ENCODE data around the gene ANKS3. TPM values are rescaled to one million over a fixed set of nuclear protein-coding genes. Genes with fewer than 3 reads are reported as not detected.

The ANKS3 gene
- total RNA-seq, 2 donors from 2014 or later: 18.0 to 20.6 TPM

DNA sequence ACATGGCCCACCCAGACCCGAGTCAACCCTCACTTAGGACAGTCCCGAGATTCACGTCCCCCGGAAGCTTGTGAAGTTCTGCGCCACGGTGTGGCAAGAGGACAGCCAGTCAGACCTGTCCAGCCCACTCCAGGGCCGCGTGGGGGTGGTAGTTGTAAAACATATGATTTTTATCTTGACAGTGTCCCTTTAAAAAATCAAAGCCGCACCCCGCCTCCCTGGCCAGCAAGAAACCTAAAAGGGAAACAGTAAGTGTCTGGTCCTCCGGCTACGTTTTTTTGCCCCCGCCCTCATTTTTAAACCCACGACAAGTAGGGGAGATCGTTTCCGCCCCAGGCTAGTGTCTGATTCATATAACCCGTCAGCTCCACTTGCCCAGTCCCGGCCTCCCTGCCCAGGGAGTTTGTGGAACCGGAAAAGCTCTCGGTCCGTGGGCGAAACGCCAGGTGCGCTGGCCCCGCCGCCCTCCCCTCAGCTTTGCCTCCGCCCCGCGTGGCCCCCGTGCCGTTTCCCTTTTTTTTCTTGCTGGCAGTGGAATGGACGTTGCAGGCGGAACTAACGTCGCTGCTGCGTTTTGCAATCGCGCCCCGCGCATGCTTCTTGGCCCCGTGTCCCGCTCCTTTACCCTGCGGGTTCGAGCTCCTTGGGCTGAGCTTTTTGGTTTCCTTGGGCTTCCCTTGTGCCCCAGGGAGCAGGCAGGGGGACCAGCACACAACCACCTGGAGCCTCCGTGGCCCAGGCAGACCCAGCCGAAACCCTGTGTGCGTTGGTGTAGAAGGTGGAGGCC, 54.0 kb downstream of the ANKS3 start:
- ATAC-seq (replicated peaks in 1 of 2) (no peak), DNase-seq (no peak)
- no peaks in the 10 kb centered on the region for H3K27me3 Mint-ChIP-seq (ENCODE audit: low read depth)
- peaks cover 5 to 7% of the 10 kb centered on the region in 2 donors for H3K36me3 Mint-ChIP-seq (ENCODE audit: insufficient read depth in 2 of 2)
- H3K4me1 Mint-ChIP-seq (ENCODE audit: low read depth): peaks cover 40% of the 10 kb centered on the region
- H3K4me3 Mint-ChIP-seq: peak overlapping the region in 1 of 2 donors; percentile 29
- no peak overlapping the region for H3K27ac Mint-ChIP-seq
- no peaks in the 10 kb centered on the region for H3K9me3 Mint-ChIP-seq

GRCh38 chr16:4679156-4679849, 54.8 kb downstream of the ANKS3 start:
- Mint-ChIP-seq H3K27ac (no peak overlapping the region), H3K27me3 (ENCODE audit: low read depth) (no peaks in the 10 kb centered on the region), H3K9me3 (no peaks in the 10 kb centered on the region), H3K4me3 (no peak overlapping the region), H3K36me3 (ENCODE audit: insufficient read depth in 2 of 2) (peaks cover 5 to 7% of the 10 kb centered on the region in 2 donors), H3K4me1 (ENCODE audit: low read depth) (peaks cover 41% of the 10 kb centered on the region)
- DNase-seq (no peak), ATAC-seq (replicated peaks in 1 of 2) (no peak)

DNA sequence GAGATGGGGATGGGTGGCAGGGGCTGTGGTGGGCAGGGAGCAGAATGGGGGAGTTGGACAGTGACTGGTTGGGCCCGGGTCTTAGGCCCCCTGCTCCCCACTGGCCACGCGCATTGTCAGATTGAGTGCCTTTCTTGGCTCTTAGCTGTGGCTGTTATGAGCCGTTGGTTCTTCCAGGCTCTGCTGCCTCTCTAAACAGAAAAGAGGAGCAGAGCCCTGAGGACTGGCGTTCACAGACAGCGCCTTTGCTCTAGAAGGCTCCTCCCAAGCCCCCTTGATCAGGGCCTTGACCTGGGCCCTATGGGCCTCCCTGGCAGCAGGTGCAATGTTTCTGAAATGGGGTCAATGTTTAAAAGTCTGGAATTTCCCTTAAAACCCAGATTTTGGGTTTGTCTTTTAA, 55.5 kb downstream of the ANKS3 start:
- Mint-ChIP-seq H3K4me1 (ENCODE audit: low read depth) (peaks cover 41% of the 10 kb centered on the region), H3K27ac (peak overlapping the region; percentile 20), H3K9me3 (no peaks in the 10 kb centered on the region), H3K4me3 (no peak overlapping the region), H3K27me3 (ENCODE audit: low read depth) (no peaks in the 10 kb centered on the region), H3K36me3 (ENCODE audit: insufficient read depth in 2 of 2) (peaks cover 5 to 8% of the 10 kb centered on the region in 2 donors)
- ATAC-seq (replicated peaks in 1 of 2) (no peak), DNase-seq (no peak)

DNA sequence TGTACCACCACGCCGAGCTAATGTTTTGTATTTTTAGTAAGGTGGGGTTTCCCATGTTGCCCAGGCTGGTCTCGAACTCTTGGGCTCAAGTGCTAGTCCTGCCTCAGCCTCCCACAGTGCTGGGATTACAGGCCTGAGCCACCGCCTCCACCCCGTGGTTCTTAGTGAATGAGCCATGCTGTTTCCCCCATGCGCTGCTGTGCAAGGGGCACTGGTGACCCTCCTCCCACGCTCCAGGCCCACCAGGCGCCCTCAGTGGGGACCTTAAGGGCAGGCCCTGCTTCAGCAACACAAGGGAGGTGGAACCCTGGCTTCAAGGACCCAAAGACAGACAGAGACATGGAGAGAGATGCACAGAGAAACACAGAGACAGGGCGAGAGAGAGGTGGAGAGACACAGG, 56.1 kb downstream of the ANKS3 start:
- Mint-ChIP-seq H3K36me3 (ENCODE audit: insufficient read depth in 2 of 2) (peaks cover 5 to 10% of the 10 kb centered on the region in 2 donors), H3K9me3 (no peaks in the 10 kb centered on the region), H3K27ac (peak overlapping the region; percentile 20), H3K4me1 (ENCODE audit: low read depth) (peaks cover 36% of the 10 kb centered on the region), H3K27me3 (ENCODE audit: low read depth) (no peaks in the 10 kb centered on the region), H3K4me3 (no peak overlapping the region)
- ATAC-seq (replicated peaks in 1 of 2): no peak
- no peak for DNase-seq

- peaks cover 35% of the 10 kb centered on the region for H3K4me1 Mint-ChIP-seq (ENCODE audit: low read depth)
- DNase-seq: no peak
- H3K27ac Mint-ChIP-seq: no peak overlapping the region
- H3K36me3 Mint-ChIP-seq (ENCODE audit: insufficient read depth in 2 of 2): peaks cover 5 to 9% of the 10 kb centered on the region in 2 donors
- H3K4me3 Mint-ChIP-seq: peak overlapping the region; percentile 82 to 86
- no peaks in the 10 kb centered on the region for H3K9me3 Mint-ChIP-seq
- no peak for ATAC-seq (replicated peaks in 1 of 2)
- no peaks in the 10 kb centered on the region for H3K27me3 Mint-ChIP-seq (ENCODE audit: low read depth)
Measured at GRCh38 chr16:4677390-4677789, 56.7 kb downstream of the ANKS3 start.

DNA sequence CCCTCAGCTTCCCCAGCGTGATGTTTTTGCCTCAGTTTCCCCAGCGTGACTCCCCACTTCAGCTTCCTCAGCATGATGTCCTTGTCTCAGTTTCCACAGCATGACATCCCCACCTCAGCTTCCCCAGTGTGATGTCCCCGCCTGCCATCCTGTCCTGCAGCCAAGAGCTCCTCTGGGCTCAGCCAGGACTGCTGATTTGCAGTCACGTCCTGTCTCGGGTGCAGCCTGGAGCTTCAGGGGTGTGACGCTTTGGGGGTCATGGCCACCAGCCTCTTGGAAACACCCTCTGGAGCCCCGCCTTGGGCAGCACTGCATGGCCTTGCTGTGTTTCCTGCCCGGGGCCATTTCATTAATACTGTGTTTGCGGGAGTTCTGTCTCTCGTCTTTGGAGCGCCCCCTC, 57.2 kb downstream of the ANKS3 start:
- Mint-ChIP-seq H3K9me3 (no peaks in the 10 kb centered on the region), H3K4me3 (peak overlapping the region; percentile 82 to 86), H3K4me1 (ENCODE audit: low read depth) (peaks cover 35% of the 10 kb centered on the region), H3K27me3 (ENCODE audit: low read depth) (no peaks in the 10 kb centered on the region), H3K27ac (peak overlapping the region; percentile 94), H3K36me3 (ENCODE audit: insufficient read depth in 2 of 2) (peaks cover 5 to 9% of the 10 kb centered on the region in 2 donors)
- ATAC-seq (replicated peaks in 1 of 2): peak; percentile 7
- no peak for DNase-seq

DNA sequence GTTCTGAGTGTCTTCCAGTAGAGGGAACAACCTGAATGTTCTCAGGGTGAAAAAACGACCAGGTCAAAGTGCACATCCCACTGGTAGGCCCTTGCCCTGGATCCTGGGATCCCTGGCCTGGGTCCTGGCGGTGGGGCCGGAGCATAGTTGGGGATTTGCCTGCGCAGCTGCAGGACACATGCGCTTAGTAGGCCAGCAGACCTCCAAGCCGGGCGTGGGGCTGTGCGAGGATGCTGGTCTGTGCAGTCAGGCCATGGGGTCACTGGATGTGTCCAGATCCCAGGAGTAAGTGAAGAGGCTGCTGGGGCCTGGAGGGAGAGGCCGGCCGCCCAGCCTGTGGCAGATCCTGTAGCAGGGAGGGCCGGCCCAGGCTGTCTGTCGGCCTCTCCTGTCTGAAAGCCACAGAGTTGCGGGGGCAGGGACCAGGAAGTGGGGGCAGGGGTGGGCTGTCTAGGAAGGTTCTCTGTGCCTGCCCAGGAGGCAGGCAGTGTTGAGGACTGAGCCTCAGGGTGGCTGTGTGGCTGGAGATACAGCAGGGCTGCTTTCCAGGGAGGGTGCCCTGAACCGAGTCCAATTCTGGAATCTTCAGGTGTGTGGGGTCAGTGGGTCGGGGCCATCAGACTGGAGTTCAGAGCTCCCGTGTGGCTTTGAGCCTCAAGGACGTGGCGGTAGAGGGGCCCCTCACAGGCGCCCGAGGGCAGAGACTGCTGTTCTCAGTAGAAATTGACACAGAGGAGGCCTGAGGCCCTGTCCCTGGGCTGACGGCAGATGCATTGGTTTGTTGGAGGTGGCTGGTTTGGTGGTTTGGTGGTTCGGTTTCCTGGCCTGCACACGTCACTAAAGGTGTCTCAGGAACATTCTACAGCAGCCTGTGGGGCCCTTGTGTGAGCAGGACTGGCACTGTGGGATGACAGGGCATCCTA, 57.9 kb downstream of the ANKS3 start:
- Mint-ChIP-seq H3K27me3 (ENCODE audit: low read depth) (no peaks in the 10 kb centered on the region), H3K4me1 (ENCODE audit: low read depth) (peaks cover 35% of the 10 kb centered on the region), H3K9me3 (no peaks in the 10 kb centered on the region), H3K27ac (peak overlapping the region; percentile 94), H3K36me3 (ENCODE audit: insufficient read depth in 2 of 2) (peaks cover 2 to 9% of the 10 kb centered on the region in 2 donors), H3K4me3 (peak overlapping the region; percentile 82 to 86)
- ATAC-seq (replicated peaks in 1 of 2) (peak; percentile 93 to 96), DNase-seq (peak; percentile 82 to 84)

GRCh38 chr16:4674926-4675530, 59.0 kb downstream of the ANKS3 start:
- Mint-ChIP-seq H3K36me3 (ENCODE audit: insufficient read depth in 2 of 2) (peaks cover 2 to 7% of the 10 kb centered on the region in 2 donors), H3K4me3 (peak overlapping the region; percentile 82 to 86), H3K27ac (peak overlapping the region; percentile 94), H3K4me1 (ENCODE audit: low read depth) (peaks cover 35% of the 10 kb centered on the region), H3K9me3 (no peaks in the 10 kb centered on the region), H3K27me3 (ENCODE audit: low read depth) (no peaks in the 10 kb centered on the region)
- no peak for ATAC-seq (replicated peaks in 1 of 2)
- DNase-seq: no peak

DNA sequence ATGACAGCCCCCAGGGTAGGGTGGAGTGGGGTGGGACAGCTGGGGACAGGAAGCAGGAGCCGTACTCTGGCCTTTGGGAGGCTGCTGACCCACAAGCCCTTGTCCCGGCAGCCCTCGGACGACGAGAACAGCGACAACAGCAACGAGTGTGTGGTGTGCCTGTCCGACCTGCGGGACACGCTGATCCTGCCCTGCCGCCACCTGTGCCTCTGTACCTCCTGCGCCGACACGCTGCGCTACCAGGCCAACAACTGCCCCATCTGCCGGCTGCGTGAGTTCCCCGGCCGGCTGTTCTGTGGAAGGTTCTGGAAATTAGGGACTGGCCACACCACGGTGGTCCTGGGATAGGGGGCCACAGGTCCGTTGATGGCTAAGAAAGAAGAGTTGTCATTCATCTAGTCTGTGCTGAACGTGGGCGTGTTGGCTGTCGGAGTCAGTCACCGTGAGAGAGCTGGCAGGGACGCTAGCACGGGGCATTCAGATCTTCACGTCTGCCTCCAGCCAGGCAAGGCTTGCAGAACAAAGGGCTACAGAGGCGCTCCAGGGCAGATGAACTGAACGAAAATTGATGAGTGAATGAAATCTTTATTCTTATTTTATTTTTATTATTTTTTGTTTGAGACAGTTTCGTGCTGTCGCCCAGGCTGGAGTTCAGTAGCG, 60.6 kb downstream of the ANKS3 start:
- no peak overlapping the region for H3K27ac Mint-ChIP-seq
- no peak for DNase-seq
- H3K36me3 Mint-ChIP-seq (ENCODE audit: insufficient read depth in 2 of 2): peaks cover 2 to 10% of the 10 kb centered on the region in 2 donors
- no peak overlapping the region for H3K4me3 Mint-ChIP-seq
- ATAC-seq (replicated peaks in 1 of 2): no peak
- peaks cover 35% of the 10 kb centered on the region for H3K4me1 Mint-ChIP-seq (ENCODE audit: low read depth)
- H3K9me3 Mint-ChIP-seq: no peaks in the 10 kb centered on the region
- H3K27me3 Mint-ChIP-seq (ENCODE audit: low read depth): no peaks in the 10 kb centered on the region

DNA sequence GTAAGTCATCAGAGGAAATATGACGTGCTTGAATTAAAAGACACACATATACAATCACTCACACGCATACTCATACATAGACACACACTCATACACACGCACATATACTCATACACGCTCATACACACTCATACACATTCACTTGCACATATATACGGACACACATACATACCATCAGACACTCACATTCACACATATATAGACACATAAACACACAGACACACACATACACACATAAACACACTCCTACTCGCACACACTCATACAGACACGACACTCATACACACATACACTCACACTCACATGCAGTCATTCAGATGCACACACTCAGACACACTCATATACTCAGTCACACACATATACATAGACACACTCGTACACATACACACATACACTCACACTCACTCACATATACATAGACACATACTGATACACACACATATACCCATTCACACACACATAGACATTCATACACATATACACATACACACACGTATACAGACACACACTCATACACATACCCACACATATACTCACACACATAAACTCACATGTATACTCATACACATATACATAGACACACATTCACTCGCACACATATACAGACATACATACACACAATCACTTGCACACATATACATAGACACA, 65.6 kb downstream of the ANKS3 start:
- Mint-ChIP-seq H3K27ac (no peak overlapping the region), H3K9me3 (no peaks in the 10 kb centered on the region), H3K4me3 (no peak overlapping the region), H3K4me1 (ENCODE audit: low read depth) (peaks cover 21% of the 10 kb centered on the region), H3K27me3 (ENCODE audit: low read depth) (no peaks in the 10 kb centered on the region), H3K36me3 (ENCODE audit: insufficient read depth in 2 of 2) (peaks cover 0 to 7% of the 10 kb centered on the region in 2 donors)
- no peak for ATAC-seq (replicated peaks in 1 of 2)
- DNase-seq: no peak

GRCh38 chr16:4667203-4667963, 66.7 kb downstream of the ANKS3 start:
- no peak for DNase-seq
- no peaks in the 10 kb centered on the region for H3K9me3 Mint-ChIP-seq
- peaks cover 31% of the 10 kb centered on the region for H3K4me1 Mint-ChIP-seq (ENCODE audit: low read depth)
- H3K36me3 Mint-ChIP-seq (ENCODE audit: insufficient read depth in 2 of 2): peaks cover 0 to 7% of the 10 kb centered on the region in 2 donors
- H3K4me3 Mint-ChIP-seq: no peak overlapping the region
- H3K27me3 Mint-ChIP-seq (ENCODE audit: low read depth): no peaks in the 10 kb centered on the region
- ATAC-seq (replicated peaks in 1 of 2): no peak
- no peak overlapping the region for H3K27ac Mint-ChIP-seq

All from activated T-cell treated with anti-CD3 and anti-CD28 coated beads, Interleukin-2, amount 50 U/mL, for 72 hours (primary cell).